ENCODE measurements around the gene R3HDM1. TPM values are rescaled to one million over a fixed set of nuclear protein-coding genes. Genes with fewer than 3 reads are reported as not detected.

The R3HDM1 gene
- total and polyA plus RNA-seq, 2 donors (not counting 1 experiment from before 2014, with no cell fraction given): 12.4 to 33.1 TPM

DNA sequence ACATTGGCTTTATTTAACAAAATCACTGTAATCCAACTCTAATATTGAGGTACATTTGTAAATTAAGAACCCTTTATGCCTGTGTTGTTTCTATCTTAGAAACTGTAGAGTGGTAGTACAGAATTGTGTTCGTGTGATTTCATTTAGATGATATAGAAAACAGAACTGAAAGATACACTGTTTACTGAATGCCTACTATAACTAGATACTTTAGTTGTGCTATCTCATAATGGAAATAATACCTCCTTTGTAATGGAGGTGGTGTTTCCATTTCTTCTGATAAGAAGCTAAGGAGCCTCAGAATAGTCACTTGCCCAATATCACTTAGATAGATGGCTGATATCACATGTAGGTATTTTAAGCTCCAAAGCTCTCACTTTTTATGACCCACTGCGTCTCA is 147.8 kb downstream of the R3HDM1 start:
- no peak for DNase-seq (ENCODE audit: low read depth in 2 of 2)
- Histone ChIP-seq H3K9ac (ENCODE audit: insufficient read depth, low read length) (no peak overlapping the region), H3K4me1 (ENCODE audit: control insufficient read depth, extremely low read depth, insufficient read depth, low read length) (no peaks in the 10 kb centered on the region), H3K4me3 (replicated peaks in 1 of 4; ENCODE audit: control extremely low read depth in 1 of 4, insufficient read depth in 1 of 4, low read depth in 3 of 4, low read length in 4 of 4) (no peak overlapping the region), H4K20me1 (ENCODE audit: control insufficient read depth, extremely low read depth, insufficient read depth, low read length) (no peaks in the 10 kb centered on the region), H3K9me3 (ENCODE audit: control insufficient read depth, insufficient read depth, low read depth, low read length) (no peaks in the 10 kb centered on the region), H3K27ac (ENCODE audit: insufficient read depth, low read length) (no peak overlapping the region), H3K4me2 (ENCODE audit: extremely low read depth, insufficient read depth, low read length) (no peak overlapping the region), H3K27me3 (ENCODE audit: control insufficient read depth, insufficient read depth, low read length) (no peaks in the 10 kb centered on the region), H3K36me3 (ENCODE audit: control insufficient read depth, insufficient read depth, low read length) (no peaks in the 10 kb centered on the region), H3K79me2 (ENCODE audit: control insufficient read depth, insufficient read depth, low read length) (no peaks in the 10 kb centered on the region), H2AFZ (ENCODE audit: low read length) (no peak overlapping the region)
- TF ChIP-seq, protein P1, sequence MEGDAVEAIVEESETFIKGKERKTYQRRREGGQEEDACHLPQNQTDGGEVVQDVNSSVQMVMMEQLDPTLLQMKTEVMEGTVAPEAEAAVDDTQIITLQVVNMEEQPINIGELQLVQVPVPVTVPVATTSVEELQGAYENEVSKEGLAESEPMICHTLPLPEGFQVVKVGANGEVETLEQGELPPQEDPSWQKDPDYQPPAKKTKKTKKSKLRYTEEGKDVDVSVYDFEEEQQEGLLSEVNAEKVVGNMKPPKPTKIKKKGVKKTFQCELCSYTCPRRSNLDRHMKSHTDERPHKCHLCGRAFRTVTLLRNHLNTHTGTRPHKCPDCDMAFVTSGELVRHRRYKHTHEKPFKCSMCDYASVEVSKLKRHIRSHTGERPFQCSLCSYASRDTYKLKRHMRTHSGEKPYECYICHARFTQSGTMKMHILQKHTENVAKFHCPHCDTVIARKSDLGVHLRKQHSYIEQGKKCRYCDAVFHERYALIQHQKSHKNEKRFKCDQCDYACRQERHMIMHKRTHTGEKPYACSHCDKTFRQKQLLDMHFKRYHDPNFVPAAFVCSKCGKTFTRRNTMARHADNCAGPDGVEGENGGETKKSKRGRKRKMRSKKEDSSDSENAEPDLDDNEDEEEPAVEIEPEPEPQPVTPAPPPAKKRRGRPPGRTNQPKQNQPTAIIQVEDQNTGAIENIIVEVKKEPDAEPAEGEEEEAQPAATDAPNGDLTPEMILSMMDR (conservative IDR thresholded peaks at IDR 0.05 in 1 of 2, IDR thresholded peaks at IDR 0.05 in 1 of 2; ENCODE audit: low read depth in 1 of 2, low read length in 2 of 2): no peak
- TF ChIP-seq EZH2 (IDR thresholded peaks at IDR 0.05; ENCODE audit: low read length, missing control alignments): no peak

DNA sequence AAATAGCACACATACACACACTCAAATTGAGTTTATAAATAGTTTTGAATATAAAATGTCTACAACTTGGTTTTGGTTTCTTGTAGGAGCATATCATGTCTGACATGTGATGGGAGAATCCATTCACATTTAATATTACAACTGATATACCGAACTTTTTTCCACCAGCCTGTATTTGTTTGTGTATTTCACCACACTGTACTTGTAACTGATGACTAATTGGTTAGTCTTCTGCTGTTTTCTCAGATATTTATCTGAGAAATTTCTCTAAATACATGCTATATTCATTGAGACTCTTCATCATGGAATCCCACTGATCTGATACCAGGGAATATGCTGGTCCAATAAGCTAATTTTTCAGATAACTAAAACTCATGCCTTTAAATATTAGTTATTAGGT is 154.1 kb downstream of the R3HDM1 start:
- H3K9ac ChIP-seq (ENCODE audit: insufficient read depth, low read length): no peak overlapping the region
- no peaks in the 10 kb centered on the region for H3K4me1 ChIP-seq (ENCODE audit: control insufficient read depth, extremely low read depth, insufficient read depth, low read length)
- peak; percentile 36 to 55 for DNase-seq (ENCODE audit: low read depth in 2 of 2)
- no peaks in the 10 kb centered on the region for H3K9me3 ChIP-seq (ENCODE audit: control insufficient read depth, insufficient read depth, low read depth, low read length)
- no peak overlapping the region for H3K27ac ChIP-seq (ENCODE audit: insufficient read depth, low read length)
- H3K79me2 ChIP-seq (ENCODE audit: control insufficient read depth, insufficient read depth, low read length): no peaks in the 10 kb centered on the region
- H3K36me3 ChIP-seq (ENCODE audit: control insufficient read depth, insufficient read depth, low read length): no peaks in the 10 kb centered on the region
- H4K20me1 ChIP-seq (ENCODE audit: control insufficient read depth, extremely low read depth, insufficient read depth, low read length): no peaks in the 10 kb centered on the region
- H2AFZ ChIP-seq (ENCODE audit: low read length): no peak overlapping the region
- H3K4me2 ChIP-seq (ENCODE audit: extremely low read depth, insufficient read depth, low read length): no peak overlapping the region
- TF ChIP-seq, protein P1 (conservative IDR thresholded peaks at IDR 0.05 in 1 of 2, IDR thresholded peaks at IDR 0.05 in 1 of 2; ENCODE audit: low read depth in 1 of 2, low read length in 2 of 2): no peak
- no peak for TF ChIP-seq EZH2 (IDR thresholded peaks at IDR 0.05; ENCODE audit: low read length, missing control alignments)
- no peak overlapping the region for H3K4me3 ChIP-seq (replicated peaks in 1 of 4; ENCODE audit: control extremely low read depth in 1 of 4, insufficient read depth in 1 of 4, low read depth in 3 of 4, low read length in 4 of 4)
- H3K27me3 ChIP-seq (ENCODE audit: control insufficient read depth, insufficient read depth, low read length): no peaks in the 10 kb centered on the region

DNA sequence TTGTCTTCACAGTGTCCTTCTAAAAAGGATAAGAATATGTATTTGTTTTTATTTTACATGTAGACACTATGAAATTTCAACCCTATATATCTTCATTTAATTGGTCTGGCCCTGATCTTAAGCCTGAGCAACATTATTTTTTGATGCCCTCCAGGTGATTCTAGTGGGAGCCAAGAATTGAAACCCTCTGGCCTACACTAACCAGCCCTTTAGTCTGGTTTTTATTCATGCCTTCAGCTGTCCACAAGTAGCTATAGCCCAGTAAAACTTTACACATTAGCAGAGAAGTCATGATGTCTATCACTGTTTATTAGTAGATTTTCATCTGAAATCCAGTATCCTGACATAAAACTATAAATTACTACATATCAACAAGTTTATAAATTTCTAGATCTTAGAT is 157.7 kb downstream of the R3HDM1 start:
- no peak for DNase-seq (ENCODE audit: low read depth in 2 of 2)
- Histone ChIP-seq H3K4me3 (replicated peaks in 1 of 4; ENCODE audit: control extremely low read depth in 1 of 4, insufficient read depth in 1 of 4, low read depth in 3 of 4, low read length in 4 of 4) (no peak overlapping the region), H4K20me1 (ENCODE audit: control insufficient read depth, extremely low read depth, insufficient read depth, low read length) (no peaks in the 10 kb centered on the region), H2AFZ (ENCODE audit: low read length) (no peak overlapping the region), H3K4me2 (ENCODE audit: extremely low read depth, insufficient read depth, low read length) (no peak overlapping the region), H3K36me3 (ENCODE audit: control insufficient read depth, insufficient read depth, low read length) (no peaks in the 10 kb centered on the region), H3K27ac (ENCODE audit: insufficient read depth, low read length) (no peak overlapping the region), H3K79me2 (ENCODE audit: control insufficient read depth, insufficient read depth, low read length) (no peaks in the 10 kb centered on the region), H3K27me3 (ENCODE audit: control insufficient read depth, insufficient read depth, low read length) (no peaks in the 10 kb centered on the region), H3K9me3 (ENCODE audit: control insufficient read depth, insufficient read depth, low read depth, low read length) (no peaks in the 10 kb centered on the region), H3K9ac (ENCODE audit: insufficient read depth, low read length) (no peak overlapping the region), H3K4me1 (ENCODE audit: control insufficient read depth, extremely low read depth, insufficient read depth, low read length) (no peaks in the 10 kb centered on the region)
- TF ChIP-seq EZH2 (IDR thresholded peaks at IDR 0.05; ENCODE audit: low read length, missing control alignments): no peak
- TF ChIP-seq, protein P1 (conservative IDR thresholded peaks at IDR 0.05 in 1 of 2, IDR thresholded peaks at IDR 0.05 in 1 of 2; ENCODE audit: low read depth in 1 of 2, low read length in 2 of 2): no peak
